ENCODE data around the gene MOB1B. TPM values are rescaled to one million over a fixed set of nuclear protein-coding genes. Genes with fewer than 3 reads are reported as not detected.

Gene MOB1B
- polyA plus RNA-seq, 1 experiment, result 5.6 TPM

DNA sequence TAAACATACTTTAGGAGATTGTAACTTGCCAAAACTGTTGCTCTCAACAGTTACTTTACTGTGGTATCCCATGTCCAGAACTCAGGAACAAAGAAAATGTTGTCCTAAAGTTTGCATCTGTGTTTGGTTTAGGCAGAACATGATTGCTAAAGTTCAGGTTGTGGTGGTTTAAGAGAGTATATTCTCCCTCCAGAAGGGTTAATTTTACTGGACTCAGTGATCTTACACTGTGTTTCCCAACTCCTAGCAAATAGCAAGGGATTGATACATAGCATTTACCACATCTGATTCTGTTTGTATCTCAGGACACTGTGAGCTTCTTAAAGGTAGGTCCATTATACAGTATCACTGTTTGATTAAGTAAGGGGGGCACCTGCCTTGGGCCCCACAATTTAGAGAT lies 78.0 kb downstream of the MOB1B start:
- no peak for TF ChIP-seq CTCF (IDR thresholded peaks at IDR 0.05; ENCODE audit: insufficient read depth, low read depth, low read length)
- CTCF ChIA-PET, result interaction anchor here (1.1 kb wide), 1 partner anchor 11 kb away, joined by 3 read pairs; no protein-coding TSS in a partner anchor
- POLR2A ChIA-PET, result no interaction called here
- DNase-seq (ENCODE audit: low read depth), result no peak
- no peaks in the 10 kb centered on the region for H3K27me3 ChIP-seq (ENCODE audit: control insufficient read depth, insufficient read depth, low read length)
- no peak overlapping the region for H3K4me3 ChIP-seq (ENCODE audit: low read depth, low read length)
- peaks cover 2% of the 10 kb centered on the region; the same call in 1 of the 2 replicates for H3K36me3 ChIP-seq (ENCODE audit: control insufficient read depth, insufficient read depth, low read length)

DNA sequence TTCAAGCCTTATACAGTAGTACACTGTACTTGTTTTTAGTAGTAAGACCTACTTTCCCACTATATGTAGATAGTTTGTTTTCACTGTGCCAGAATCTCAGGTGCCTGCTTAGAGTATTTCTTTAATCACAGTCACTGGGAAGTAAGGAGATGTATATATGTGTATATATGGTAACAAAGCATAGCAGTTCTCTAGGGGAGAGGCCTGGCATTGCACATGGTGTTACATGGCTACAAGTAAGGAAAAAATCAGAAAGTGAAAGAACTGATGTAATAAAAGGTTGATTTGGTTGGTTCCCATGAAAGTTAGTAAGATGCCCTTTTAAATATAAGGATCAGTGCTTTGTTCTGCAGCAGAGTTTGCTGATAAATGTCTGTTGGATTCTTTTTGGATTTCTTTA lies 81.9 kb downstream of the MOB1B start:
- ChIA-PET POLR2A (interaction anchor here (0.5 kb wide), 1 partner anchor 188 kb away, joined by 3 read pairs; no protein-coding TSS in a partner anchor), CTCF (no interaction called here)
- DNase-seq (ENCODE audit: low read depth), result no peak

GRCh38 chr4:70984589-70984988 lies 82.4 kb downstream of the MOB1B start:
- peaks cover 2% of the 10 kb centered on the region; the same call in 1 of the 2 replicates for H3K36me3 ChIP-seq (ENCODE audit: control insufficient read depth, insufficient read depth, low read length)
- TF ChIP-seq CTCF (IDR thresholded peaks at IDR 0.05; ENCODE audit: insufficient read depth, low read depth, low read length), result no peak
- ChIA-PET POLR2A (no interaction called here), CTCF (no interaction called here)
- DNase-seq (ENCODE audit: low read depth), result no peak
- H3K27me3 ChIP-seq (ENCODE audit: control insufficient read depth, insufficient read depth, low read length), result no peaks in the 10 kb centered on the region
- no peak overlapping the region for H3K4me3 ChIP-seq (ENCODE audit: low read depth, low read length)

More for the DNA sequence above, 81.9 kb downstream of the MOB1B start:
- no peak for TF ChIP-seq CTCF (IDR thresholded peaks at IDR 0.05; ENCODE audit: insufficient read depth, low read depth, low read length)
- no peak overlapping the region for H3K4me3 ChIP-seq (ENCODE audit: low read depth, low read length)
- no peaks in the 10 kb centered on the region for H3K27me3 ChIP-seq (ENCODE audit: control insufficient read depth, insufficient read depth, low read length)
- peaks cover 2% of the 10 kb centered on the region; the same call in 1 of the 2 replicates for H3K36me3 ChIP-seq (ENCODE audit: control insufficient read depth, insufficient read depth, low read length)

DNA sequence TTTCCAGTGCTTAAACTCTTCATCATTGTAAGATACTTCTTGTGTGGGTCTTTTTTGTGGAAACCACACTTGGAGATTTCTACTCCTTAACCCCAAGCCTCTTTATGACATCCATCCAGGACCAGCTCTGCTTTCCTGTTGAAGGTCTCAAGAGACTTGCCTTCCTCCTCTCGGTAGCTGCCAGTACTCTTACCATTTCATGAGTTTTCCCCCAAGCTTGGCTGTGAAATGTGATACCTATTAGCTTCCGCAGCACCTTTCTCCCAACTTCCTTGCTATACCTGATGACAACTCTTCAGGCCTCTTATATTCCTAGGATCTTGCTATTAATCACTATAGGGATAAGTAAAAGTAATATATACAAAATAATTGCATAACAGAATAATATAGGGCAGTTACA lies 89.4 kb downstream of the MOB1B start:
- no peaks in the 10 kb centered on the region for H3K27me3 ChIP-seq (ENCODE audit: control insufficient read depth, insufficient read depth, low read length)
- no peaks in the 10 kb centered on the region for H3K36me3 ChIP-seq (ENCODE audit: control insufficient read depth, insufficient read depth, low read length)
- CTCF ChIA-PET, result interaction anchor here (0.8 to 1.7 kb wide), 5 partner anchors 8 to 33 kb away, joined by 3 to 6 read pairs (median 3); no protein-coding TSS in a partner anchor
- TF ChIP-seq CTCF (IDR thresholded peaks at IDR 0.05; ENCODE audit: insufficient read depth, low read depth, low read length), result no peak
- no peak overlapping the region for H3K4me3 ChIP-seq (ENCODE audit: low read depth, low read length)
- DNase-seq (ENCODE audit: low read depth), result no peak
- POLR2A ChIA-PET, result no interaction called here

GRCh38 chr4:70992391-70992881 lies 90.3 kb downstream of the MOB1B start:
- no peak for TF ChIP-seq CTCF (IDR thresholded peaks at IDR 0.05; ENCODE audit: insufficient read depth, low read depth, low read length)
- H3K4me3 ChIP-seq (ENCODE audit: low read depth, low read length), result peak overlapping the region; percentile 63
- ChIA-PET POLR2A (no interaction called here), CTCF (interaction anchor here (0.6 to 1.5 kb wide), 2 partner anchors 287 to 340 kb away, joined by 3 read pairs; no protein-coding TSS in a partner anchor)
- H3K36me3 ChIP-seq (ENCODE audit: control insufficient read depth, insufficient read depth, low read length), result no peaks in the 10 kb centered on the region
- no peak for DNase-seq (ENCODE audit: low read depth)
- H3K27me3 ChIP-seq (ENCODE audit: control insufficient read depth, insufficient read depth, low read length), result no peaks in the 10 kb centered on the region

Data from BJ (cell line).